Stimulated activated CD4-positive, alpha-beta T cell treated with anti-CD3 and anti-CD28 coated beads, TNF-alpha, amount 100 ng/mL, for 48 hours (primary cell): Measurements from ENCODE around the gene CAPS2.
"Not testable (repeated sequence)": the region's sequence is repeated elsewhere in the genome, so short reads cannot be mapped to it uniquely, and the experiment has no call there.

Experiments used
- DNase-seq, 3 donors: peaks; one replicate each; pipeline ENCODE4 v3.0.0-alpha.2; 2020; ENCODE audit warnings: low read depth in 3 of 3

The CAPS2 gene

DNA sequence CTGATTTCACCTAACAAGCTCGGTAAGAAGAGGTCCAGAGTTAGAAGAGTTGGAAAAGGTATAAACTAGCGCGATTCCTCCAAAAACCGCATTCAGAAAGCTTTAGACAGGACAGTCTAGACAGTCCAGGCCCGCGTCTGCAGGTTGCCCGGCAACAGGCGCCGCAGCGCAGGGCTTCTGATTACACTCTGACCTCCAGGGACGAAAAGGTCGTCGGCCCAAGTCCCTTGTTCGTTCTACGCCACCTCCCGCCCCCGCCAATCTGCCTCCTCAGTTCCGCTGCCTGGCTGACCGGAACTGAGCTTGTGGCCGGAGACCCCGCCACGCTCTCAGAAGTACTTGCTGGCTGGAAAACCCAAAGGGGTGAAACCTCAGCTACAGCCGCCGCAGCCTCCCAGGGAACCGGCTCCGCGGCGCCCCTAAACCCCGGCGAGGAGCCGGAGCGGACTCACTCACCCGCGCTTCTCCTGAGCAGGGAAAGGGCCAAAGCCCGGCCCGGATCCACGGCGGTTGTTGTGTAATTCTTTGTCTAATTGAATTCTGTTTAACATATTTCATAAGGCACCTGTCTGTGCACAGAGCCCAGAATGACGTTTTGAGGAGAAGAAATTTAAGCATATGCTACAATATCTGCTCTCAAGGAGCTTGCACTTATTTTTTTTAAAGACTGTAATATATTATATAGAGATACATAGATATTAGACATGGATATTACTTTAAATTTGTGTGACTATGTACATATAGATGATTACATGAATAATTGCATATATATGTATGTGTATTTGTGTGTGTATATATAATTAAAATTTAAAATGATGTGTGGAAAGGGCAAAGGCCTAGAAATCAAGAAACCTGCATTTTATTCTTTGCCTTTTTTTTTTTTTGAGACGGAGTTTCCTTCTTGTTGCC, at the start of gene CAPS2:
Gene CAPS2 (minus strand): TSS at position 407 of the 909 bp plus-strand sequence. CDS start 3,826 bp downstream, outside the sequence.
- DNase-seq = peak; percentile 35 to 62 (median 44)

GRCh38 chr12:75378354-75378753, 48.2 kb upstream of the CAPS2 start:
- DNase-seq = no peak

GRCh38 chr12:75374971-75375370, 44.8 kb upstream of the CAPS2 start:
- DNase-seq = no peak

DNA sequence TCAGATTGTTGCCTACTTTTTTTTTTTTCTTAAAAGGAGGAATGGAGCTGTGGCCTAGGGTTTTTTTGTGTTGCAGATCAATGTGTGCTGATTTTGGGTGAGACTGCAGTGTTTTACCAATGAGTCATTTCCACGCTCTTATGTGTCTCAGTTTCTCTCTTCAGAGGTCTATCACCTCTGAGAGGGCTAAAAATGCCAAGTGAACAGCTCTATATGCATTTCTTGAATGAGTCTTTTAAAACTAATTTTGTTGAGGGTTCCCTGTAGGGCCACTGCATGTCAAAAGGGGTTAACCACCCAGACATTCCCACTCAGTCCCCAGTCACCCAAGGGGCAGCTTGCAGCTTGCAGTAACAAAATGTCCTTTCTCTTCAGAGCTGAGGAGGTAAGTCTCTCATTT, 36.5 kb upstream of the CAPS2 start:
- no peak for DNase-seq

DNA sequence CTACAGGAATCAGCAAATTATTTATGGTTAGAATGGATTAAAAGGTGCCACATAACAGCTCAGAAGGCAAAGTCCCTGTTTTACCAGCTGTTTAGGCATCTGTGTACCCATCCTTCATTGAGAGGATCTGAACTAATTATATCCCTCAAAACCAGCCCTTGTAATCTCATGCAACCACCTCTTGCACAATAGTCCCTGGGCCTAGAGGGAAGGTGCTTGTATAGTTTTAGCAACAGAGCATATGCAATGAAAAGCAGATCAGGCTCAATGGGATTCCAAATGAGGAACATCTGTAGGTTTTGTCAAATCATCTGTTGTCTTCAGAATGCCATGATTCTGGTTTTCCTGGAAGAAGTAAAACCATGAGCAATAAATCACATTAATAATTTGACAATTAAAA, 34.8 kb upstream of the CAPS2 start:
- DNase-seq = no peak

DNA sequence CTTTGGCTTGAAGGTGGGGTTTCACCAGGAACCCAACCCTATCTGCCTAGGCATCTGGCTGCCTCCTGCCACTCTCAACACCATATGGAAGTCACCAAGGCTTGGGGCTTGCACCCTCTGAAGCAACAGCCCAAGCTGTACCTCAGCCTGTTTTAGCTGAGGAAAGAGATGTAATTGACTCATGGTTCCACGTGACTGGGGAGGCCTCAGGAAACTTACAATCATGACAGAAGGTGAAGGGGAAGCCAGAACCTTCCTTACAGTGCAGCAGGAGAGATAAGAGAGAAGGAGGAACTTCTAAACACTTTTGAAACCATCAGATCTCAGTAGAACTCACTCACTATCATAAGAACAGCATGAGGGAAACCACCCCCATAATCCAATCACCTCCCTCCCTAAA, 31.3 kb upstream of the CAPS2 start:
- DNase-seq = no peak

DNA sequence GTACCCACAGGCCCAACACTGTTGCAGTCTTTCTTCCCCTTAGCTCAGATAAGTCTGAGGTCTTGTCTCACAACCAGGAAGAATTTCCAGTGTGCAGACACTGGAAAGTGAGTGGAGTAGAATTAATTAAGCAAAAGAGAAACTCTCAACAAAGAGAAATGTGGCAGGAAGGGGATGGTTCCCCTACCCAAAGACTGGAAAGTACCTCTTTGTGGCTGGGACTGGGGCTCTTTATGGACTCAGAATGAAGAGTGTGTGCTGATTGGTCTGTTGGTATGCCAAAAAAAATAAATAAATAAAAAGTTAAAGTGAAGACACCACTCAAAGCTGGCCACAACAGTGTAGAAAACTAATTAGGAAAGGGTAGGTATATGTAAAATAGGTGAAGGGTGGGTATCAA, 30.8 kb upstream of the CAPS2 start:
- no peak for DNase-seq

- DNase-seq = no peak
Measured at GRCh38 chr12:75354011-75354410, 23.9 kb upstream of the CAPS2 start.

GRCh38 chr12:75350413-75350812, 20.3 kb upstream of the CAPS2 start:
- no peak for DNase-seq

GRCh38 chr12:75349946-75350345, 19.8 kb upstream of the CAPS2 start:
- no peak for DNase-seq

GRCh38 chr12:75346215-75346614, 16.1 kb upstream of the CAPS2 start:
- not testable (repeated sequence) for DNase-seq

- DNase-seq = no peak
Measured at GRCh38 chr12:75345531-75345930, 15.4 kb upstream of the CAPS2 start.

DNA sequence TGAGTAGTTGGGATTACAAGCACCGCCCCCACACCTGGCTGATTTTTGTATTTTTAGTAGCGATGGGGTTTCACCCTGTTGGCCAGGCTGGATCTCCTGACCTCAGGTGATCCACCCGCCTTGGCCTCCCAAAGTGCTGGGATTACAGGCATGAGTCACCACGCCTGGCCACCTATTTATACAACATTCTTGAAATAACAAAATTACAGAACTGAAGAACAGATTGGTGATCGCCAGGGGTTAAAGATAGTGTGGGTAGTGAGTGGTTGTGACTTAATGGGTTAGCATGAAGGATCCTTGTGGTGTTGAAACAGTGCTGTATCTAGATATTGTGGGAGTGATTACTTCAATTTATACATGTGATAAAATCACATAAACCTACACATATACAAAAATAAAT, 11.7 kb upstream of the CAPS2 start:
- DNase-seq = no peak

DNA sequence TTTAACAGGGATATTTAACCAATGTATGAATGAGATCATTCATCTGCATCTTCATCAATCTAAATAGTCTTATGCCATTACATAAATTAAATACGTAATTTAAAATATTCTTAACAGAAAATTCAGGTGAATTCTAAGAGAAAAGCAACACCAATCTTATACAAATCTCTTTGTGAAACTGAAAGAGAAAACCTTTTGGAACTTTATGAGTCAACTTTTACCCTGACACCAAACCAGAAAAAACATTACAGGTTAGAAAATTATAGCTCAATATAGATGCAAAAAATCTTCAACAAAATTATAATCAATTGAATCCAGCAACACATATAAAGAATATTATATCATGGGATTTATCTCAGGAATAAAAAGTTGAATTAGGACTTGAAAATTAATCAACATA, 7.8 kb upstream of the CAPS2 start:
- DNase-seq = no peak

DNA sequence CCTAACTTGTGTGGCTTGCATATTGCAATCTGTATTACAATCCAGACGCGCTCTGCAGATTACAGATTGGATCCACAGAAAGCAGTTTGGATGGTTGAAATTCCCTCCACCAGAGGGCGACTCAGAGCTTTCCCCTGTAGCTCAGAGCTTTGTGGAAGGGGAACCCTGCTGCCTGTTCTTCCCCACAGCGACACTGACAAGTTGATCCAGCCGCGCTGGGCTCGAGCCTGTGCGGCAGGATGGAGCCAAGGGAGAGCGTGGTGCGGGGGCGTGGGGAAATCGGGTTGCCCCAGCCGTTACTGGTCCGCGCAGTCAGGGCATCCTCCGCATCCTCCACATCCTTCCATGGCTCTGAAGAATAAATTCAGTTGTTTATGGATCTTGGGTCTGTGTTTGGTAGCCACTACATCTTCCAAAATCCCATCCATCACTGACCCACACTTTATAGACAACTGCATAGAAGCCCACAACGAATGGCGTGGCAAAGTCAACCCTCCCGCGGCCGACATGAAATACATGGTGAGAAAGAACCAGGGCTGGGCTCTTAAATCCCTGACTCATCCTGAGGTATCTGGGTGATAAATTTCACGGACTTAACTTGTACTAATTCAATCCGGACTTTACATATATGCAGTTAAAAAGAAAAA, 4.4 kb upstream of the CAPS2 start, which contains the start of gene GLIPR1L1:
Gene GLIPR1L1 (plus strand): TSS at position 287 of the 647 bp plus-strand sequence. CDS start 59 bp downstream, at position 346.
- peak; percentile 65 to 79 (median 77) for DNase-seq

GRCh38 chr12:75327642-75328041, 2.5 kb downstream of the CAPS2 start:
- DNase-seq = no peak

DNA sequence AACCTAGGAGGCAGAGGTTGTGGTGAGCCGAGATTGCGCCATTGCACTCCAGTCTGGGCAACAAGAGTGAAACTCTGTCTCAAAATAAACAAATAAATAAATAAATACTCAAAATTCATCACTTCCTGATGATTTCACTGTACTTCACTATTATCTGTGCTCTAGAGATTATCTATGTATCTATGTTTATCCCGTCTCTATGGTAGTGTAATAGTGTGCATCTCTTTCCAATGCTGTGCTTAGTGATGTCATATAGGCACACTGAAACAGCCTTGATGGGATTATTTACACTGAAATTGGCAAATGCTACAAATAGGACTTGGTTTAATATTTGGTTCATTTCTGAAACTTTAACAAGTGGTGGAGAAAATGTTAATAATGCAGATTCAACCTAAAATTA, 6.5 kb downstream of the CAPS2 start:
- DNase-seq = no peak

DNA sequence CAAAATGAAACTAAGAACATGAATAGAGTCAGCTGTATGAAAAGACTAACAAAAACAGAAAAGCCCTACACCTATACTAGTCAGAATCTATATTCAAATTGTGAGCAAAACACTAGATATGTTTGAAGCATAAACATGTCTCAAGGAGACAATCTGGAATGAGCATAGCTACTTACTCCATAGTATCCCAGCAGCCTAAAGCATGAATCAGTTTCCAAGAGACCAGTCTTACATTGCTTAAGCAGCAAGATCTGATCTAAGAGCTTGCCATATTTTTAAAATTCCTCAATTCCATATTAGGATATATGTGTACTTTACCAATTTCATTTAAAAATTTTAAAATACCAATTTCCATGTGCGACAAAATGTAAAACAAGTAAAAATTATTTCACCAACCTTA, 7.7 kb downstream of the CAPS2 start:
- DNase-seq = no peak

DNA sequence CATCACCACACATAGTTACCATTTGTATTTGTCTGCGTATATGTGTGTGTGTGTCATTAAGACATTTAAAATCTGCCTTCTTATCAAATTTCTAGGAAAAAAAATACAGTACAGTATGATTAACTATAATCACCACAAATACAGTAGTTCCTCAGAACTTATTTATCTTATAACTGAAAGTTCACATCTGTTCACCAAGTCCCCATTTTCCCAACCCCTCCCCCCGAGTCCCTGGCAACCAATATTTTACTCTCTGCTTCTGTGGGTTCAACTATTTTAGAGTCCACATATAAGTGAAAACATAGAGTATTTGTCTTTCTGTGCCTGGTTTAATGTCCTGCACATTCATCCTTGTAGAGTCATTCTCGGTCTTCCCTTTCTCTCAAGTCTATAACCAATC, 12.3 kb downstream of the CAPS2 start:
- DNase-seq = no peak

DNA sequence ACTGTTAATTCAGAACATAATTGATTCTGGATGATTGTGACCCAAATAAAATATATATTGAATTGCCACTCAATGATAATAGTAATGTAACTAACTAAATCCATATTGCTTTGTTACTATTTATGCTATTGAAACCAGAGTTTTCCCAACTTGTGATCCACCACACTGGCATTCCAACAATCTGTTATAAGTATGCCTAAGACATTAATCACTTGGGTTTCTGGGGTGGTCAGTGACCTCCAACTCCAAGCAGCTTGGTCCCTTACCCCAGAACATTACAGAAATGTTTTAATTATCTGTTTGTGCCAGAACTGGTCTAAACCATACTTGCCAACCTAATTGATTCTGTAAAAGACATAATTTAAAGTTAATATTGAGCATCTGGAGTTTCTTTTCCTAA, 14.6 kb downstream of the CAPS2 start:
- no peak for DNase-seq

GRCh38 chr12:75311369-75311768, 18.8 kb downstream of the CAPS2 start:
- no peak for DNase-seq

DNA sequence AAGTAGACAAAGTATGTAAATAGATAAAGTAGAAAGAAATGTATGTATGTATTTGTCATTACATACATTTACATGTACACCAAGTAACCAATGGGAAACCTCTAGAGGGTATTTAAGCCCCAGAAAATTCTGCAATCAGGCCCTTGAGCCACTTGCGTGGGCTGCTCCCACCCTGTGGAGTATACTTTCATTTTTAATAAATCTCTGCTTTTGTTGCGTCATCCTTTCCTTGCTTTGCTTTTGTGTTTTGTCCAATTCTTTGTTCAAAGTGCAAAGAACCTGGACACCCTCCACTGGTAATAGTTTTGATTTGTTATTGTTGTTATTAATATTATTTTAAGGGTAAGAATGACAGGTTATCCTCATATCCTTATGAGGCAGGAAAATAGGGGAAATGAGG, 21.8 kb downstream of the CAPS2 start:
- DNase-seq = no peak
